ENCODE results near the gene BIN1.

Gene BIN1

DNA sequence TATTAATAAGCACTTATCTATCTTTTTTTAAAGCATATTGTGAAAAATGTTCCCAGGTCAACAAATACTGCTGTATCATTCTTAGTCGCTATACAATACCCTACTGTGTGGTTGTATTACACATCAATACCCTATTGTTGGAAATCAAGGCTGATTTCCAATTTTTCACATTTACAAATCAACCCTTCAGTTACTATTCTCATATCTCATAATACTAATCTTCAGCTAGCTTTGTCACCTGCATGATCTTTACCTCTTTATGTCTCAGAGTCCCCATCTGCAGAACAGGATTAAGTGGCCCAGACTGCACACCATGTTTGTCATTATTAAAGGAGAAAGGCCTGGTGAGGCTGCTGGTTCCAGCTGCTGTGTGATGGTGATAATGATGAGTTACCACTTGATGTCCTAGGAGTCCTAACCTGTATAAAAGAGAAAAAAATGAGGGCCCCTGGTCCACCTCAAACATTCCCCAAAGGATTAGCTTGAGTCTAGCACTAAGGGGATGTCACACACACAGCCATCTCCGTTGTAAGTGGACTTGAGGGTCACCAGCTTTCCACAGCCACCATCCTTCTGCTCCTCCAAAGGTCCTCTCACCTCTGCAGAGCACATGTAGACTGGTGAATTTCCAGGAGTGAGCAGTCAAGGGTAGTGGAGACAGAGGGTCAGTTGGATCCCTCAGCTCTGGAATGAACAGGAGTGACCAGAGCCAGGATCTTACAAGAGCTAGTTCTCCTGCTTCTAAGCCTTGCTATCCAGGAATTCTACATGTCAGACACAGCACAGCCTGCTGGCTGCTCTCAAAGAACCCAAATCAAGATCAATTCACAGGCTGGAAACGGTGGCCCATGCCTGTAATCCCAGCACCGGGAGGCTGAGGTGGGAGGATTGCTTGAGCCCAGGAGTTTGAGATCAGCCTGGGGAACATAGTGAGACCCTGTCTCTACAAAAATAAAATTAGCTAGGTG, 36.0 kb upstream of the BIN1 start:
- no peak overlapping the region for H3K4me3 ChIP-seq (replicated peaks in 1 of 2; ENCODE audit: low read depth in 2 of 2, low read length in 2 of 2)
- DNase-seq (ENCODE audit: low read depth in 2 of 2): peak in 1 of 2 donors; percentile 17
- TF ChIP-seq, protein P1, sequence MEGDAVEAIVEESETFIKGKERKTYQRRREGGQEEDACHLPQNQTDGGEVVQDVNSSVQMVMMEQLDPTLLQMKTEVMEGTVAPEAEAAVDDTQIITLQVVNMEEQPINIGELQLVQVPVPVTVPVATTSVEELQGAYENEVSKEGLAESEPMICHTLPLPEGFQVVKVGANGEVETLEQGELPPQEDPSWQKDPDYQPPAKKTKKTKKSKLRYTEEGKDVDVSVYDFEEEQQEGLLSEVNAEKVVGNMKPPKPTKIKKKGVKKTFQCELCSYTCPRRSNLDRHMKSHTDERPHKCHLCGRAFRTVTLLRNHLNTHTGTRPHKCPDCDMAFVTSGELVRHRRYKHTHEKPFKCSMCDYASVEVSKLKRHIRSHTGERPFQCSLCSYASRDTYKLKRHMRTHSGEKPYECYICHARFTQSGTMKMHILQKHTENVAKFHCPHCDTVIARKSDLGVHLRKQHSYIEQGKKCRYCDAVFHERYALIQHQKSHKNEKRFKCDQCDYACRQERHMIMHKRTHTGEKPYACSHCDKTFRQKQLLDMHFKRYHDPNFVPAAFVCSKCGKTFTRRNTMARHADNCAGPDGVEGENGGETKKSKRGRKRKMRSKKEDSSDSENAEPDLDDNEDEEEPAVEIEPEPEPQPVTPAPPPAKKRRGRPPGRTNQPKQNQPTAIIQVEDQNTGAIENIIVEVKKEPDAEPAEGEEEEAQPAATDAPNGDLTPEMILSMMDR (IDR thresholded peaks at IDR 0.05; ENCODE audit: low read depth, low read length): no peak

DNA sequence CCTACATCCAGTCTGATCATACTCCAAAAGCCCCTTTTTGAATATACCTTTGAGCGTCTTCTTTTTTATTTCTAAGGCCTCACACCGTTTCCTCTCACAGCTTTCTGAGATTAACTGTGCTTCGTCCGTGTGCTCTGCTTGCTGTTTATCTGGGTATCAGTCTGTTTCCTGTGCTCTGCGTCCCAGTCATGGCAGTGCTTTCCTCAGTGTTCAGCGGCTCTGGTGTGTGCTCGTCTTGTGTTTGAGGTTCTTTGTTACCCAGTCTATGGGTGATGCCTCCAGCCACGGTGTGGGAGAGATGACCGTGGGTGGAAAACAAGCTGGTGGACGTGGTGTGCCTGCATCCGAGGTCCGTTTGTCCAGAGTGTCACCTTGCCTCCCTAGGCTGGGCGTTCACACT, 33.6 kb upstream of the BIN1 start:
- TF ChIP-seq, protein P1 (IDR thresholded peaks at IDR 0.05; ENCODE audit: low read depth, low read length): no peak
- H3K4me3 ChIP-seq (replicated peaks in 1 of 2; ENCODE audit: low read depth in 2 of 2, low read length in 2 of 2): no peak overlapping the region
- no peak for DNase-seq (ENCODE audit: low read depth in 2 of 2)

DNA sequence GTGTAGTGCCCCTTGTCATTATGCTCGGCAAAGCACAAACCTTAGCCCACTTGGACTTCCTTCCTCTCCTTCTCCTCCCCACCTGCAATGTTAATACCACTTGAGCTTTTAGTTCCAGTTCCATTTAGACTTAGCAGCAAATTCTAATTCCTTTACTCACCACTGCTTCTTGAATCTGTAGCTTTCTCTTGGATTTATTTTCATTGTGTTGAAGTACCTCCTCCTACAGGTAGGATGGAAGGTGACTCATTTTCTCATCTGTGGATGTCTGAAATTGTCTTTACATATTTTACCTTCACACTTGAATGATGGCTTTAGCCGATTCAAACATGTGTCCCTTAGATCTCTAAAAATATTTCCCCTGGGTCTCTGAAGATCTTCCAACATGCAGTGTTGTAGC, 32.8 kb upstream of the BIN1 start:
- TF ChIP-seq, protein P1 (IDR thresholded peaks at IDR 0.05; ENCODE audit: low read depth, low read length): no peak
- no peak overlapping the region for H3K4me3 ChIP-seq (replicated peaks in 1 of 2; ENCODE audit: low read depth in 2 of 2, low read length in 2 of 2)
- no peak for DNase-seq (ENCODE audit: low read depth in 2 of 2)

DNA sequence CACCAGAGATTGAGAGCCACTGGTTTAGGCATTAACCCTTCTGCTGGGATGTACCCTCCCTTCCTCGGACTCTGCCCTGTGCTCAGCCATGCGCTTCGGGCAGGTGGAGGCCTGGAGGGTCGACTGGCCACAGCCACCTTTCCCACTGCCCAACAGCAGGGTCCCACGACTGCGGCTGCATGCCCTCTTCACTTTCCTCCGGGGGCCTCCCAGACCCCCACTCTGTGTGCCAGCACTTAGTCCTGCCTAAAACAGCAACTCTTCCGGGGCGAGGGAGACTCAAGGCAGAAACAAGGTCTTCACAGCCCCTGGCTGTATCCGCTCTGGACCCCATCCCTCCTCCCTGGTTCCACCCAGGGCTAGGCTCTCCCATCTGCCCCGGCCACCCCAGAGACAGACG, 31.3 kb upstream of the BIN1 start:
- H3K4me3 ChIP-seq (replicated peaks in 1 of 2; ENCODE audit: low read depth in 2 of 2, low read length in 2 of 2): no peak overlapping the region
- TF ChIP-seq, protein P1 (IDR thresholded peaks at IDR 0.05; ENCODE audit: low read depth, low read length): no peak
- DNase-seq (ENCODE audit: low read depth in 2 of 2): no peak

DNA sequence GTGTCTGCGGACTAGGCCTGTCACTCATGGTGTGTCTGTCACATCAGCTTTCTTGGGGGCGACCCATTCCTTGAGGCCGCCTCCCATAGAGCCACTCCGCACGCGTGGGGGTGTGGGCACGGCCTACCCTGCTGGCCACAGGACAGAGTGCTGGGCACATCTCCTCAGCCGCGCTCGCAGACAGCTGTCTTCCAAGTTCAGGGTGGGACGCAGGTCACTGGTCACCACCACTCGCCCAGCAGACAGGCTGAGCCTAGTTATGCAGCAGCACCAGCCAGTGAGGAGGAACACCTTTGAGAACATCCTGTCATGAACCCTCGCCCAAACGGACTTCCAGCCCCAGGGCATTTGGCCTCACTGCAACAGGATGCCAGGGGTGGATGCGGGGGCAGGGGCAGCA, 30.8 kb upstream of the BIN1 start:
- TF ChIP-seq, protein P1 (IDR thresholded peaks at IDR 0.05; ENCODE audit: low read depth, low read length): no peak
- H3K4me3 ChIP-seq (replicated peaks in 1 of 2; ENCODE audit: low read depth in 2 of 2, low read length in 2 of 2): no peak overlapping the region
- DNase-seq (ENCODE audit: low read depth in 2 of 2): no peak

DNA sequence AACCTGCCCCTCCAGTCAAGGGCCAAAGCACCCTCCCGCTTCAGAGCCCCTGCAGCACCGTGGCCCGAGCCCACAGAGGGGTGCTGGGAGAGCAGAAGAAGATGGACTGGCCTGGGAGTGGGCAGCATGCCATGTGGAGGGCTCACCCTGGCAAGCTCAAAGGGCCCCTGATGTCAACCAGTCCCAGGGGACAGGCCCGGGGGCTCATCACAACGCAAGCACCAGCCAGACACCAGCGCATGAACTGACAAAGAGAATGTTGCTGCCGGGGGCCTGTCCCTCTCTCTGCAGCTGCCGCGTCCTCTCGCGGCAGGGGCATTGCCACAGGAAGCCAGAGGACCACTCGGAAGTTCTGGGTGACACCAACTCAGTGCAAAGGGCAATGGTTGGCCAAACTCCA, 30.3 kb upstream of the BIN1 start:
- TF ChIP-seq, protein P1 (IDR thresholded peaks at IDR 0.05; ENCODE audit: low read depth, low read length): no peak
- H3K4me3 ChIP-seq (replicated peaks in 1 of 2; ENCODE audit: low read depth in 2 of 2, low read length in 2 of 2): no peak overlapping the region
- DNase-seq (ENCODE audit: low read depth in 2 of 2): no peak

Measured in cardiac fibroblast (primary cell).